Breast epithelium (tissue), 3 donors: Measurements from ENCODE around the gene GMPR.

Experiments
- POLR2A ChIP-seq: fragments of 450-650 bp; IDR thresholded peaks from one replicate; pipeline ENCODE4 v1.6.1; 2016; ENCODE audit warnings: antibody characterized with exemption, mild to moderate bottlenecking, moderate library complexity
- TF ChIP-seq, protein P1 (sequence below), 3 donors: fragments of 450-650 bp; IDR thresholded peaks; one replicate each; pipeline ENCODE4 v1.5.1; 2016 to 2017; ENCODE audit warnings: antibody characterized with exemption in 3 of 3, mild to moderate bottlenecking in 3 of 3, moderate library complexity in 3 of 3

DNA sequence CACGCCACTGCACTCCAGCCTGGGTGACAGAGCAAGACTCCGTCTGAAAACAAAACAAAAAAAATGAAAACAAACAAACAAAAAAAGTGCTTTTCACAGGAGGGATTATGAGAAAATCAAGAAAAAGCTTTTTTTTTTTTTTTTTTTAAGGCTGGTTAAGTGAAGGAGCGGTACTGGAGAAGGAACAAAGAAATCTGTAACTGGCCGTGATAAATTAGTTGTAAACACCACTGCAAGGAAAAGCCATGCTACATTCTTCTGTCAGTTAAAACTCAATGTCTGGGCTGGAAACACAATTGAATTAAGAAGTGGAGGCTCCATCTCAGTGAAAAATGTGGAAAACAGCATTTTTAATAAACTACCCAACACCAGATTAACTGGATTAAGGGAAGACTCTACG lies 6.3 kb upstream of the GMPR start:
- no peak for TF ChIP-seq POLR2A
- TF ChIP-seq, protein P1, sequence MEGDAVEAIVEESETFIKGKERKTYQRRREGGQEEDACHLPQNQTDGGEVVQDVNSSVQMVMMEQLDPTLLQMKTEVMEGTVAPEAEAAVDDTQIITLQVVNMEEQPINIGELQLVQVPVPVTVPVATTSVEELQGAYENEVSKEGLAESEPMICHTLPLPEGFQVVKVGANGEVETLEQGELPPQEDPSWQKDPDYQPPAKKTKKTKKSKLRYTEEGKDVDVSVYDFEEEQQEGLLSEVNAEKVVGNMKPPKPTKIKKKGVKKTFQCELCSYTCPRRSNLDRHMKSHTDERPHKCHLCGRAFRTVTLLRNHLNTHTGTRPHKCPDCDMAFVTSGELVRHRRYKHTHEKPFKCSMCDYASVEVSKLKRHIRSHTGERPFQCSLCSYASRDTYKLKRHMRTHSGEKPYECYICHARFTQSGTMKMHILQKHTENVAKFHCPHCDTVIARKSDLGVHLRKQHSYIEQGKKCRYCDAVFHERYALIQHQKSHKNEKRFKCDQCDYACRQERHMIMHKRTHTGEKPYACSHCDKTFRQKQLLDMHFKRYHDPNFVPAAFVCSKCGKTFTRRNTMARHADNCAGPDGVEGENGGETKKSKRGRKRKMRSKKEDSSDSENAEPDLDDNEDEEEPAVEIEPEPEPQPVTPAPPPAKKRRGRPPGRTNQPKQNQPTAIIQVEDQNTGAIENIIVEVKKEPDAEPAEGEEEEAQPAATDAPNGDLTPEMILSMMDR (IDR thresholded peaks at IDR 0.05), result no peak
